ENCODE results near the gene ANKFY1.

ANKFY1 gene

GRCh38 chr17:4116516-4116915, 147.3 kb downstream of the ANKFY1 start:
- no peaks in the 10 kb centered on the region for H3K9me3 Mint-ChIP-seq
- no peaks in the 10 kb centered on the region for H3K27me3 Mint-ChIP-seq (ENCODE audit: low read depth)

More at GRCh38 chr17:4116516-4116915, 147.3 kb downstream of the ANKFY1 start:
- H3K4me1 Mint-ChIP-seq = no peaks in the 10 kb centered on the region
- H3K27ac Mint-ChIP-seq = no peak overlapping the region
- peaks cover 47% of the 10 kb centered on the region for H3K36me3 Mint-ChIP-seq (ENCODE audit: low read depth)
- H3K4me3 Mint-ChIP-seq = no peak overlapping the region
- TF ChIP-seq, protein P1, sequence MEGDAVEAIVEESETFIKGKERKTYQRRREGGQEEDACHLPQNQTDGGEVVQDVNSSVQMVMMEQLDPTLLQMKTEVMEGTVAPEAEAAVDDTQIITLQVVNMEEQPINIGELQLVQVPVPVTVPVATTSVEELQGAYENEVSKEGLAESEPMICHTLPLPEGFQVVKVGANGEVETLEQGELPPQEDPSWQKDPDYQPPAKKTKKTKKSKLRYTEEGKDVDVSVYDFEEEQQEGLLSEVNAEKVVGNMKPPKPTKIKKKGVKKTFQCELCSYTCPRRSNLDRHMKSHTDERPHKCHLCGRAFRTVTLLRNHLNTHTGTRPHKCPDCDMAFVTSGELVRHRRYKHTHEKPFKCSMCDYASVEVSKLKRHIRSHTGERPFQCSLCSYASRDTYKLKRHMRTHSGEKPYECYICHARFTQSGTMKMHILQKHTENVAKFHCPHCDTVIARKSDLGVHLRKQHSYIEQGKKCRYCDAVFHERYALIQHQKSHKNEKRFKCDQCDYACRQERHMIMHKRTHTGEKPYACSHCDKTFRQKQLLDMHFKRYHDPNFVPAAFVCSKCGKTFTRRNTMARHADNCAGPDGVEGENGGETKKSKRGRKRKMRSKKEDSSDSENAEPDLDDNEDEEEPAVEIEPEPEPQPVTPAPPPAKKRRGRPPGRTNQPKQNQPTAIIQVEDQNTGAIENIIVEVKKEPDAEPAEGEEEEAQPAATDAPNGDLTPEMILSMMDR (IDR thresholded peaks at IDR 0.05; ENCODE audit: unreplicated experiment in 3 of 3) = no peak

Data from nephron (organoid).